ENCODE measurements around the gene COL19A1.
"Not testable (repeated sequence)": the region's sequence is repeated elsewhere in the genome, so short reads cannot be mapped to it uniquely, and the experiment has no call there.

The COL19A1 gene

GRCh38 chr6:69948479-69949114, 82.2 kb downstream of the COL19A1 start:
- Histone ChIP-seq H3K27me3 (ENCODE audit: insufficient read depth, poor library complexity, severe bottlenecking) (peaks cover 25% of the 10 kb centered on the region), H3K9me3 (ENCODE audit: severe bottlenecking) (no peaks in the 10 kb centered on the region), H3K4me1 (ENCODE audit: insufficient read depth, poor library complexity, severe bottlenecking) (no peaks in the 10 kb centered on the region), H3K4me3 (ENCODE audit: severe bottlenecking) (no peak overlapping the region), H3K36me3 (ENCODE audit: low read depth) (no peaks in the 10 kb centered on the region), H3K27ac (ENCODE audit: poor library complexity, severe bottlenecking) (no peak overlapping the region)
- TF ChIP-seq CTCF (IDR thresholded peaks at IDR 0.05; ENCODE audit: poor library complexity, severe bottlenecking) = no peak
- DNase-seq (ENCODE audit: low spot score) (no peak), ATAC-seq (ENCODE audit: low read depth) (no peak)

- DNase-seq (ENCODE audit: low spot score) (no peak), ATAC-seq (ENCODE audit: low read depth) (no peak)
- no peaks in the 10 kb centered on the region for H3K4me1 ChIP-seq (ENCODE audit: insufficient read depth, poor library complexity, severe bottlenecking)
- H3K27me3 ChIP-seq (ENCODE audit: insufficient read depth, poor library complexity, severe bottlenecking) = peaks cover 22% of the 10 kb centered on the region
- no peaks in the 10 kb centered on the region for H3K36me3 ChIP-seq (ENCODE audit: low read depth)
- no peaks in the 10 kb centered on the region for H3K9me3 ChIP-seq (ENCODE audit: severe bottlenecking)
- no peak for TF ChIP-seq CTCF (IDR thresholded peaks at IDR 0.05; ENCODE audit: poor library complexity, severe bottlenecking)
- H3K4me3 ChIP-seq (ENCODE audit: severe bottlenecking) = no peak overlapping the region
- H3K27ac ChIP-seq (ENCODE audit: poor library complexity, severe bottlenecking) = no peak overlapping the region
Measured at GRCh38 chr6:69953491-69953890, 87.1 kb downstream of the COL19A1 start.

GRCh38 chr6:69954733-69955132, 88.4 kb downstream of the COL19A1 start:
- H3K27ac ChIP-seq (ENCODE audit: poor library complexity, severe bottlenecking) = no peak overlapping the region
- peaks cover 13% of the 10 kb centered on the region for H3K27me3 ChIP-seq (ENCODE audit: insufficient read depth, poor library complexity, severe bottlenecking)
- no peak overlapping the region for H3K4me3 ChIP-seq (ENCODE audit: severe bottlenecking)
- no peaks in the 10 kb centered on the region for H3K4me1 ChIP-seq (ENCODE audit: insufficient read depth, poor library complexity, severe bottlenecking)
- DNase-seq (ENCODE audit: low spot score) (no peak), ATAC-seq (ENCODE audit: low read depth) (no peak)
- H3K36me3 ChIP-seq (ENCODE audit: low read depth) = no peaks in the 10 kb centered on the region
- no peak for TF ChIP-seq CTCF (IDR thresholded peaks at IDR 0.05; ENCODE audit: poor library complexity, severe bottlenecking)
- no peaks in the 10 kb centered on the region for H3K9me3 ChIP-seq (ENCODE audit: severe bottlenecking)

- H3K9me3 ChIP-seq (ENCODE audit: severe bottlenecking) = no peaks in the 10 kb centered on the region
- H3K4me3 ChIP-seq (ENCODE audit: severe bottlenecking) = no peak overlapping the region
- DNase-seq (ENCODE audit: low spot score) (no peak), ATAC-seq (ENCODE audit: low read depth) (no peak)
- no peak for TF ChIP-seq CTCF (IDR thresholded peaks at IDR 0.05; ENCODE audit: poor library complexity, severe bottlenecking)
- H3K27me3 ChIP-seq (ENCODE audit: insufficient read depth, poor library complexity, severe bottlenecking) = peaks cover 4% of the 10 kb centered on the region
- no peaks in the 10 kb centered on the region for H3K36me3 ChIP-seq (ENCODE audit: low read depth)
- no peaks in the 10 kb centered on the region for H3K4me1 ChIP-seq (ENCODE audit: insufficient read depth, poor library complexity, severe bottlenecking)
- no peak overlapping the region for H3K27ac ChIP-seq (ENCODE audit: poor library complexity, severe bottlenecking)
Measured at GRCh38 chr6:69957985-69958559, 91.7 kb downstream of the COL19A1 start.

- no peak for TF ChIP-seq CTCF (IDR thresholded peaks at IDR 0.05; ENCODE audit: poor library complexity, severe bottlenecking)
- Histone ChIP-seq H3K27ac (ENCODE audit: poor library complexity, severe bottlenecking) (no peak overlapping the region), H3K36me3 (ENCODE audit: low read depth) (no peaks in the 10 kb centered on the region), H3K4me1 (ENCODE audit: insufficient read depth, poor library complexity, severe bottlenecking) (no peaks in the 10 kb centered on the region), H3K9me3 (ENCODE audit: severe bottlenecking) (no peaks in the 10 kb centered on the region), H3K4me3 (ENCODE audit: severe bottlenecking) (no peak overlapping the region), H3K27me3 (ENCODE audit: insufficient read depth, poor library complexity, severe bottlenecking) (no peaks in the 10 kb centered on the region)
- ATAC-seq (ENCODE audit: low read depth) = no peak
- no peak for DNase-seq (ENCODE audit: low spot score)
Measured at GRCh38 chr6:69958978-69959377, 92.6 kb downstream of the COL19A1 start.

GRCh38 chr6:69965974-69966373, 99.6 kb downstream of the COL19A1 start:
- H3K4me1 ChIP-seq (ENCODE audit: insufficient read depth, poor library complexity, severe bottlenecking); H3K9me3 ChIP-seq (ENCODE audit: severe bottlenecking); H3K4me3 ChIP-seq (ENCODE audit: severe bottlenecking); H3K36me3 ChIP-seq (ENCODE audit: low read depth); H3K27me3 ChIP-seq (ENCODE audit: insufficient read depth, poor library complexity, severe bottlenecking); DNase-seq (ENCODE audit: low spot score); ATAC-seq (ENCODE audit: low read depth); H3K27ac ChIP-seq (ENCODE audit: poor library complexity, severe bottlenecking): not testable (repeated sequence)

Measured in RWPE2 (cell line).